ENCODE results near the gene C2CD4A.

GRCh38 chr15:62035256-62035924, 31.4 kb upstream of the C2CD4A start:
- TF ChIP-seq YY1 (IDR thresholded peaks at IDR 0.05; ENCODE audit: low read depth) (no peak), RFX5 (IDR thresholded peaks at IDR 0.05; ENCODE audit: low read length) (no peak), CTCF (IDR thresholded peaks at IDR 0.05) (no peak), ZBTB33 (IDR thresholded peaks at IDR 0.05; ENCODE audit: borderline replicate concordance, low read depth) (no peak), TAF1 (IDR thresholded peaks at IDR 0.05; ENCODE audit: borderline replicate concordance, low read depth, low read length) (no peak), RCOR1 (IDR thresholded peaks at IDR 0.05; ENCODE audit: low read length) (no peak), GATA2 (CRISPR knock-in tag; IDR thresholded peaks at IDR 0.05) (no peak), REST (IDR thresholded peaks at IDR 0.05; ENCODE audit: low read depth, low read length) (no peak), RAD21 (IDR thresholded peaks at IDR 0.05; ENCODE audit: low read length) (no peak), PBX3 (IDR thresholded peaks at IDR 0.05) (peak; percentile 86)

All from SK-N-SH (cell line).